ENCODE results near the gene FEV.

Gene FEV

DNA sequence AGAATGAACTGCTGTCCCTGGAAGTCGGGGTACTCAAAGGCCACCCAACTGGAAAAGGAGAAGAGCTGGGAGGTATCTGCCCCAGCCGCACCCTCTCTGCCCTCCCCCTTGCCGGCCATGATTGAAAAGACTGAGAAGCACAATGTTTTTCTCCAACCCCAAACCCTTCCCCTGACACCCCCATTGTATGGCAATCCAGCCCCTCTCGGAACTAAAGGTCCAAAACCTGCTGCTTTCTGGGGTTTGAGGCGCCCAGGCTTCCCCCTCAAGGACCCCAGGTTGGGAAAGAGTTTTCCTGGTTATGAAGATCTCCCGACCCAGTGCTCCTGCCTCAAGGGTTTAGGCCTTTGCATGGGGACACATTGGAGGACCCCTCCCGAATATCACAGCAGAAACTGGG, 7.2 kb upstream of the FEV start:
- no peak for TF ChIP-seq YY1 (IDR thresholded peaks at IDR 0.05; ENCODE audit: insufficient read depth, insufficient read length)
- no peak for TF ChIP-seq SUZ12 (IDR thresholded peaks at IDR 0.05; ENCODE audit: extremely low read depth, insufficient read depth, insufficient read length)
- TF ChIP-seq ZNF274 (IDR thresholded peaks at IDR 0.05; ENCODE audit: low read depth, low read length) = no peak
- Histone ChIP-seq H3K9me3 (ENCODE audit: insufficient read depth, low read length) (no peaks in the 10 kb centered on the region), H3K36me3 (ENCODE audit: insufficient read depth, insufficient read length, low read length) (no peaks in the 10 kb centered on the region), H3K4me1 (ENCODE audit: insufficient read depth, insufficient read length) (peaks cover 9% of the 10 kb centered on the region), H3K9ac (ENCODE audit: insufficient read length, low read depth) (no peak overlapping the region), H3K4me3 (ENCODE audit: insufficient read length, low read depth) (no peak overlapping the region), H3K27me3 (ENCODE audit: insufficient read depth, insufficient read length) (peaks cover 100% of the 10 kb centered on the region)
- DNase-seq (ENCODE audit: low read depth, low spot score) = no peak

DNA sequence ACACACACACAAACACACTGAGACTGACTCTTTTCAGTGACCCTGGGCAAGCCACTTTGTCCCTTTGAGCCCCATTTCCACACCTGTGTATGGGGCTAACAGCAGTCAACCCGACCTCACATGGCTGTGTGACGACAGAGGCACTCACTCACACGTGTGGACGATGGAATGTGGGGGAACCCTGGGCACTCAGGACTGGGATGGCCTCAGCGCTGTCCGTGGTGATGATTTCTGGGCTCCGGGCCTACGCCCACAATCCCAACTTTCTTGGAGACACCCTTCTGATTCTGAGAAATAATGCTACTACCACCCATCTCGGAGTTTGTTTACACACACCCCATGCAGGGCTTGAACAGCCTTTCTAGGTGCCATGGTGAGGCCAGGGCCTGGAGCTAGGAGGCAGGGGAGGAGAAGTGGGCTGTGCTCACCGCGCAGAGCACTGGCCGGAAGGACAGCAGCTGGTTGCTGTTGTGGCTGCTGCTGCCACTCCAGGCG, 6.7 kb upstream of the FEV start:
- Histone ChIP-seq H3K27me3 (ENCODE audit: insufficient read depth, insufficient read length) (peaks cover 100% of the 10 kb centered on the region), H3K4me3 (ENCODE audit: insufficient read length, low read depth) (no peak overlapping the region), H3K36me3 (ENCODE audit: insufficient read depth, insufficient read length, low read length) (no peaks in the 10 kb centered on the region), H3K4me1 (ENCODE audit: insufficient read depth, insufficient read length) (peaks cover 9% of the 10 kb centered on the region), H3K9me3 (ENCODE audit: insufficient read depth, low read length) (no peaks in the 10 kb centered on the region), H3K9ac (ENCODE audit: insufficient read length, low read depth) (no peak overlapping the region)
- TF ChIP-seq SUZ12 (IDR thresholded peaks at IDR 0.05; ENCODE audit: extremely low read depth, insufficient read depth, insufficient read length) (no peak), ZNF274 (IDR thresholded peaks at IDR 0.05; ENCODE audit: low read depth, low read length) (no peak), YY1 (IDR thresholded peaks at IDR 0.05; ENCODE audit: insufficient read depth, insufficient read length) (no peak)
- DNase-seq (ENCODE audit: low read depth, low spot score) = no peak

DNA sequence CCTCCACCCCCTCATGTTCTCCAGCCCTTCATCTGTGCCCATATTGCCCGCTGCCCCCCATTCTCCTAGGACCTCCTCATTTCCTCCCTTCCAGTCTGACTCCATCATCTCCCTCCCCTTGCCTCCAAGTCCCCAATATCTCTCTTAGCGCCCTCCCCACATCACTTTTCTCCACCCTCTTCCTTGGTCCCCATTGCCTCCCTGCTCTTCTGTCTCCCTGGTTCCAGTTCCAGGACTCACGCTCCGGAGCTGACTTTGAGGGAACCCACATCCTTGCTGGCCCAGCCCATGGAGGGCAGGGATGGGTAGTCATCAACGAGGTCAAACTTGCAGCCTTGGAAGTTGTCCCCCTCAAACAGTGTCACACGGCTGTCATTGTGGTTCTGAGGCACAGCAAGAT, 5.6 kb upstream of the FEV start:
- peaks cover 4% of the 10 kb centered on the region for H3K4me1 ChIP-seq (ENCODE audit: insufficient read depth, insufficient read length)
- H3K27me3 ChIP-seq (ENCODE audit: insufficient read depth, insufficient read length) = peaks cover 100% of the 10 kb centered on the region
- H3K4me3 ChIP-seq (ENCODE audit: insufficient read length, low read depth) = no peak overlapping the region
- TF ChIP-seq SUZ12 (IDR thresholded peaks at IDR 0.05; ENCODE audit: extremely low read depth, insufficient read depth, insufficient read length) = no peak
- TF ChIP-seq ZNF274 (IDR thresholded peaks at IDR 0.05; ENCODE audit: low read depth, low read length) = no peak
- H3K9me3 ChIP-seq (ENCODE audit: insufficient read depth, low read length) = no peaks in the 10 kb centered on the region
- no peak for DNase-seq (ENCODE audit: low read depth, low spot score)
- H3K36me3 ChIP-seq (ENCODE audit: insufficient read depth, insufficient read length, low read length) = no peaks in the 10 kb centered on the region
- H3K9ac ChIP-seq (ENCODE audit: insufficient read length, low read depth) = no peak overlapping the region

DNA sequence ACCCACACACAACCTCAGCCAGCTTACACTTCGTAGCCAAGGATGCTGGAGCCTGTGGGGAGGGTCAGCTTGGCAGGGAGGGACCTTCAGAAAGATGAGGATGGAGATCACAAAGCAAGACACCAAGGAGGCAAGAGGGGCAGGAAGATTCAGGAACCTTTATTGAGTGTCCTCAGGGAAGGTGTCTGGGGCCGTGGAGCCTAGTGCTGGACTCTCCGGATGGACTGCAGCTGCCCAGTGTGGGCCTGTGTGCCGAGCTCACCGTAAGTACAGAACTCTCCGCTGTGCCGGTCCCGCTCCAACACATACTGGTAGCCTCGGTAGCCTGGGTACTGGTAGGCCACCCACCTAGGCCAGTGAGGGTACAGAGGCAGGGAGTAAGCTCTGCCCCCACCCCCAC, 5.1 kb upstream of the FEV start:
- Histone ChIP-seq H3K4me3 (ENCODE audit: insufficient read length, low read depth) (no peak overlapping the region), H3K9me3 (ENCODE audit: insufficient read depth, low read length) (no peaks in the 10 kb centered on the region), H3K36me3 (ENCODE audit: insufficient read depth, insufficient read length, low read length) (no peaks in the 10 kb centered on the region), H3K4me1 (ENCODE audit: insufficient read depth, insufficient read length) (peaks cover 4% of the 10 kb centered on the region), H3K9ac (ENCODE audit: insufficient read length, low read depth) (no peak overlapping the region), H3K27me3 (ENCODE audit: insufficient read depth, insufficient read length) (peaks cover 99% of the 10 kb centered on the region)
- no peak for DNase-seq (ENCODE audit: low read depth, low spot score)
- TF ChIP-seq YY1 (IDR thresholded peaks at IDR 0.05; ENCODE audit: insufficient read depth, insufficient read length) (no peak), SUZ12 (IDR thresholded peaks at IDR 0.05; ENCODE audit: extremely low read depth, insufficient read depth, insufficient read length) (no peak), ZNF274 (IDR thresholded peaks at IDR 0.05; ENCODE audit: low read depth, low read length) (no peak)

DNA sequence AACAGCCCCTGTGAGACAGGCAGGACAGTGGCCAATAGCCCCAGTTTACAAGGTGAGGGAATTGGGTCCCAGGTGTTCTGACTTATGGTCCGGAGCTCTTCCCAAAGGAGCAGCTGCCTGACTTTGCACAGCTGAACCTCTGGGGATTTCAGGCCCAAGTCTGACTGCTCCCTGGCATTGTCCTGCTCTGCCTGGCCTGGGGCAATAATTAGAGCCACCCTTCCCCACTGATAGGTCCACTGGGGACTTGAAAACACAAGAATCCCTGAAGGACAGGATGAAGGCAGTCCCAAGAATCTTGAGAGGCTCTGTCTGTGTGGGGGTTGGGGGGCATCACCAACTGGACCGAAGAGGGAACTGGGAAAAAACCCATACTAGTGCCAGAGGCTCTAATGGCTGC, 3.7 kb upstream of the FEV start:
- no peak overlapping the region for H3K9ac ChIP-seq (ENCODE audit: insufficient read length, low read depth)
- H3K4me3 ChIP-seq (ENCODE audit: insufficient read length, low read depth) = no peak overlapping the region
- H3K36me3 ChIP-seq (ENCODE audit: insufficient read depth, insufficient read length, low read length) = no peaks in the 10 kb centered on the region
- TF ChIP-seq SUZ12 (IDR thresholded peaks at IDR 0.05; ENCODE audit: extremely low read depth, insufficient read depth, insufficient read length) = no peak
- no peak for TF ChIP-seq YY1 (IDR thresholded peaks at IDR 0.05; ENCODE audit: insufficient read depth, insufficient read length)
- no peak for TF ChIP-seq ZNF274 (IDR thresholded peaks at IDR 0.05; ENCODE audit: low read depth, low read length)
- peaks cover 98% of the 10 kb centered on the region for H3K27me3 ChIP-seq (ENCODE audit: insufficient read depth, insufficient read length)
- H3K9me3 ChIP-seq (ENCODE audit: insufficient read depth, low read length) = no peaks in the 10 kb centered on the region
- peaks cover 10% of the 10 kb centered on the region for H3K4me1 ChIP-seq (ENCODE audit: insufficient read depth, insufficient read length)
- no peak for DNase-seq (ENCODE audit: low read depth, low spot score)

DNA sequence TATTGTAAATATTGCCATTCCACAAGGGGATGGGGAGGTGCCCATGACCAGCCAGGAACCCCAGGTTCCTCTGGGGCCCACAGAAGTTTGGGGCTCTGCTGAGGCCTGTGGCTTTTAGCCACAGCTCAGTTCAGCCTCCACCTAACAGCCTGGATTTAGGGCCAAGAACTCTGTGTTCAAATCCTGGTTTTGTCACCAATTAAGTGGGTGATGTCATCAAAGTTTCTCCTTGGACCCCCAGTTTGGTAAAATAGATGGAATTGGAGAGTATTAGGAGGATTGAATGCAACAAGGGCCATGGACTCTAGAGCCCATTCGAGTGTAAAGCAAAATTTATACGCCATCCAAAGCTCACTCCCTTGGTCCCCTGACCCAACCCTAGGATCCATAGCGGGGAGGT, 3.2 kb upstream of the FEV start:
- no peaks in the 10 kb centered on the region for H3K9me3 ChIP-seq (ENCODE audit: insufficient read depth, low read length)
- H3K4me1 ChIP-seq (ENCODE audit: insufficient read depth, insufficient read length) = peaks cover 10% of the 10 kb centered on the region
- TF ChIP-seq SUZ12 (IDR thresholded peaks at IDR 0.05; ENCODE audit: extremely low read depth, insufficient read depth, insufficient read length) = no peak
- no peak for TF ChIP-seq YY1 (IDR thresholded peaks at IDR 0.05; ENCODE audit: insufficient read depth, insufficient read length)
- no peak for TF ChIP-seq ZNF274 (IDR thresholded peaks at IDR 0.05; ENCODE audit: low read depth, low read length)
- DNase-seq (ENCODE audit: low read depth, low spot score) = no peak
- no peak overlapping the region for H3K4me3 ChIP-seq (ENCODE audit: insufficient read length, low read depth)
- no peaks in the 10 kb centered on the region for H3K36me3 ChIP-seq (ENCODE audit: insufficient read depth, insufficient read length, low read length)
- no peak overlapping the region for H3K9ac ChIP-seq (ENCODE audit: insufficient read length, low read depth)
- peaks cover 98% of the 10 kb centered on the region for H3K27me3 ChIP-seq (ENCODE audit: insufficient read depth, insufficient read length)

DNA sequence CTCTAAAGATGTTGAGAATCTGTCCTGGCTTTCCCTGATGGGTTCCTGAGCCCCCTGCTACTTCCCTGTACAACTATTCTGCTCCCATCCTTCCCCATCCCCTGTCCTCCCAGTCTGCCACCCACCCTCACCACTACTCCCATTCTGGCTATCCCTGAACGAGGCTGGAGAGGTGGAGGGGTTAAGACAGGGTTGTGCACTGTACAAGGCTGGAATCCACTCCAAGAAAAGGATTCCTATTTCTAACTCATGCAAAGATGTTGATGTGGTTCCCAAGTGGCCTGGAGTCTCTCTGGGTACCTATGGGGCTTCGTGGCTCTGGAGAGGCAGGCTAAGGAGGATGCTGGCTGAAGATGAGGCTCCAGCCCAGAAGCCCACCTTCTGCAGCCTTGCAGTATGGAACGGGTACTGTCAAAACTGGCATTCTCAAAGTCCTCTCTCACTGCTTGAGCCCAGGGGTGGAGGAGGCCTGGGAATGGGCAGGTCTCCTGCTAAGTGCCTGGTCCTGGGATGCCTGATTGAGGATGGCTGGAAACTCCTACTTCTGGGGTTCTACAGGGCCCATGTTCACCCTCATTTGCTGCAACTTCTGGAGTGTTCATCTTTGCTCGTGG, 1.3 kb upstream of the FEV start:
- Histone ChIP-seq H3K27me3 (ENCODE audit: insufficient read depth, insufficient read length) (peaks cover 98% of the 10 kb centered on the region), H3K9me3 (ENCODE audit: insufficient read depth, low read length) (no peaks in the 10 kb centered on the region), H3K9ac (ENCODE audit: insufficient read length, low read depth) (no peak overlapping the region), H3K4me3 (ENCODE audit: insufficient read length, low read depth) (no peak overlapping the region), H3K4me1 (ENCODE audit: insufficient read depth, insufficient read length) (peaks cover 20% of the 10 kb centered on the region), H3K36me3 (ENCODE audit: insufficient read depth, insufficient read length, low read length) (no peaks in the 10 kb centered on the region)
- no peak for DNase-seq (ENCODE audit: low read depth, low spot score)
- no peak for TF ChIP-seq ZNF274 (IDR thresholded peaks at IDR 0.05; ENCODE audit: low read depth, low read length)
- no peak for TF ChIP-seq YY1 (IDR thresholded peaks at IDR 0.05; ENCODE audit: insufficient read depth, insufficient read length)
- TF ChIP-seq SUZ12 (IDR thresholded peaks at IDR 0.05; ENCODE audit: extremely low read depth, insufficient read depth, insufficient read length) = no peak
